HepG2 (cell line): ENCODE results near the gene METRNL. TPM values are rescaled to one million over a fixed set of nuclear protein-coding genes. Genes with fewer than 3 reads are reported as not detected.

ENCODE experiments used
- ATAC-seq: fragments of 200-7000 bp; cut with Tn5 transposase; 3 replicates; pipeline ENCODE4 v1.9.1; 2020; ENCODE audit warnings: mild to moderate bottlenecking, moderate library complexity
- BruUV-seq: library from RNA; stranded (reverse); fragments of 400-500 nt; replicated peaks from 2 replicates; lab custom pipeline; 2021; lab: Mats Ljungman, UMichigan
- CTCF ChIA-PET: fragments of 300-600 bp; formaldehyde crosslinking; extraction: SDS; loops from one replicate; lab custom pipeline; 2021; ENCODE audit warnings: low total read pairs, inconsistent platforms, low intra/inter-chr PET ratio; lab: Yijun Ruan, JAX
- POLR2A ChIA-PET: fragments of 350-600 bp; sonication (Branson Sonifier 250); formaldehyde crosslinking; loops from one replicate; lab custom pipeline; 2020; ENCODE audit warnings: antibody characterized with exemption, inconsistent platforms; lab: Yijun Ruan, JAX
- DNase-seq: peaks from one replicate; pipeline ENCODE4 v3.0.0-alpha.2; 2015; ENCODE audit warnings: low spot score
- FAIRE-seq: peaks from 3 replicates; lab custom pipeline; 2011; peaks lifted over from hg19 to GRCh38; lab: Jason Lieb, UNC
- H2AFZ ChIP-seq: one replicate; pipeline ENCODE4 v1.6.1; 2011; ENCODE audit warnings: low read length, inconsistent platforms
- H3K27ac ChIP-seq: fragments of 300-600 bp; 3 replicates; pipeline ENCODE4 v1.8.0; 2011; ENCODE audit warnings: mixed run types, mild to moderate bottlenecking, mixed read lengths, low read length, inconsistent platforms; ENCODE audit not compliant: insufficient read depth; ENCODE audit errors: extremely low read length
- H3K27me3 ChIP-seq, 2 experiments: fragments of 200-600 bp in 1 of 2; 2 replicates in 1 of 2; 3 replicates in 1 of 2; pipeline versions ENCODE4 v1.6.0 to v1.8.0; 2011; ENCODE audit warnings: low read length in 2 of 2, mild to moderate bottlenecking in 2 of 2, moderate library complexity in 2 of 2, inconsistent platforms in 1 of 2; ENCODE audit not compliant: insufficient read depth in 2 of 2, control insufficient read depth in 1 of 2
- H3K36me3 ChIP-seq, 2 experiments: fragments of 200-600 bp in 1 of 2; replicated peaks in 1 of 2; 2 replicates in 1 of 2; 3 replicates in 1 of 2; pipeline versions ENCODE4 v1.5.1 to v1.8.0; 2011; ENCODE audit warnings: low read length in 2 of 2, inconsistent platforms in 1 of 2; ENCODE audit not compliant: insufficient read depth in 2 of 2, control insufficient read depth in 1 of 2
- H3K4me1 ChIP-seq: 2 replicates; pipeline ENCODE4 v1.5.1; 2012; ENCODE audit warnings: low read length, inconsistent platforms; ENCODE audit not compliant: insufficient read depth
- H3K4me2 ChIP-seq: 2 replicates; pipeline ENCODE4 v1.6.0; 2011; ENCODE audit warnings: low read depth, low read length, inconsistent platforms
- H3K4me3 ChIP-seq, 3 experiments: fragments of 200-600 bp in 1 of 3; sonication (generic), shearing (Covaris generic) in 1 of 3; replicated peaks in 1 of 3; 2 replicates each; pipeline ENCODE4 v1.5.1; 2011 to 2016; ENCODE audit warnings: low read length in 3 of 3, inconsistent platforms in 2 of 3, low read depth in 2 of 3, mild to moderate bottlenecking in 2 of 3, control low read depth in 1 of 3, mixed read lengths in 1 of 3; ENCODE audit not compliant: insufficient read depth in 1 of 3
- H3K79me2 ChIP-seq: one replicate; pipeline ENCODE4 v1.6.1; 2011; ENCODE audit warnings: low read length, inconsistent platforms; ENCODE audit not compliant: insufficient read depth
- H3K9ac ChIP-seq: 2 replicates; pipeline ENCODE4 v1.6.0; 2011; ENCODE audit warnings: mild to moderate bottlenecking, low read depth, low read length, inconsistent platforms; ENCODE audit not compliant: insufficient read depth
- H3K9me3 ChIP-seq: 2 replicates; pipeline ENCODE4 v1.5.1; 2012; ENCODE audit warnings: mild to moderate bottlenecking, low read length
- H4K20me1 ChIP-seq: 2 replicates; pipeline ENCODE4 v1.6.0; 2011; ENCODE audit warnings: inconsistent platforms, mild to moderate bottlenecking, low read length, moderate library complexity; ENCODE audit not compliant: insufficient read depth
- HNRNPL ChIP-seq: fragments of 200-400 bp; formaldehyde crosslinking; IDR thresholded peaks from 2 replicates; pipeline ENCODE4 v1.6.1; 2017; ENCODE audit warnings: mild to moderate bottlenecking, low read depth, low read length
- ZNF263 ChIP-seq: sonication (generic); formaldehyde crosslinking; IDR thresholded peaks from 2 replicates; pipeline ENCODE4 v1.4.0; 2020; ENCODE audit warnings: missing genetic modification reagents
- ZNF678 ChIP-seq: sonication (generic); formaldehyde crosslinking; IDR thresholded peaks from 2 replicates; pipeline ENCODE4 v1.4.0; 2020; ENCODE audit warnings: mild to moderate bottlenecking, missing genetic modification reagents
- ZNF761 ChIP-seq: sonication (generic); formaldehyde crosslinking; conservative IDR thresholded peaks from 2 replicates; pipeline ENCODE4 v1.4.0; 2020; ENCODE audit warnings: mild to moderate bottlenecking, missing genetic modification reagents
- WGBS: methylation state at CpG from one replicate; pipeline ENCODE4 v1.1.6; 2017; ENCODE audit warnings: low lambda C conversion rate; 5-methylcytosine and 5-hydroxymethylcytosine counted together
- in situ Hi-C: cut with HindIII; loops from 2 replicates; pipeline ENCODE4 v1.10.0; 2017; ENCODE audit warnings: low pct_unique_long_range_greater_than_20kb; ENCODE audit not compliant: extremely low pct_ligation_motif_present
- intact Hi-C: fragments of 100-400 bp; cut with micrococcal nuclease; formaldehyde crosslinking; loops from one replicate; pipeline ENCODE4 v1.10.0; 2022; ENCODE audit not compliant: unreplicated experiment
- polyA plus RNA-seq, 8 experiments: library from polyadenylated mRNA; depleted of rRNA in 3 of 8; stranded (reverse) in 7 of 8; unstranded in 1 of 8; fragments of >200 nt; fragmentation: Illumina TruSeq in 4 of 8; extraction: Trizol in 4 of 8; gene quantifications; 2 replicates each; pipeline versions ENCODE4 v1.2.1 to v1.2.3, GENCODE V29; 2011 to 2016; ENCODE audit warnings: low read depth in 4 of 8, missing spikeins in 1 of 8, mixed read lengths in 1 of 8; ENCODE audit not compliant: insufficient read depth in 1 of 8
- total RNA-seq, 5 experiments: library from RNA; depleted of rRNA; stranded (reverse); fragments of >200 nt; fragmentation: Illumina TruSeq; extraction: Trizol; gene quantifications; 2 replicates each; pipeline ENCODE4 v1.2.3, GENCODE V29; 2016; ENCODE audit warnings: low read depth in 1 of 5
- TF ChIP-seq, protein P1 (sequence below): sonication (generic); formaldehyde crosslinking; IDR thresholded peaks from 2 replicates; pipeline ENCODE4 v1.5.0; 2020; ENCODE audit warnings: mild to moderate bottlenecking, missing genetic modification reagents, borderline replicate concordance

The METRNL gene
- total and polyA plus RNA-seq, 2 of the 13 experiments (the other 11 are each of a cell fraction or from before 2014, with no cell fraction given) = 0.66 to 0.84 TPM

DNA sequence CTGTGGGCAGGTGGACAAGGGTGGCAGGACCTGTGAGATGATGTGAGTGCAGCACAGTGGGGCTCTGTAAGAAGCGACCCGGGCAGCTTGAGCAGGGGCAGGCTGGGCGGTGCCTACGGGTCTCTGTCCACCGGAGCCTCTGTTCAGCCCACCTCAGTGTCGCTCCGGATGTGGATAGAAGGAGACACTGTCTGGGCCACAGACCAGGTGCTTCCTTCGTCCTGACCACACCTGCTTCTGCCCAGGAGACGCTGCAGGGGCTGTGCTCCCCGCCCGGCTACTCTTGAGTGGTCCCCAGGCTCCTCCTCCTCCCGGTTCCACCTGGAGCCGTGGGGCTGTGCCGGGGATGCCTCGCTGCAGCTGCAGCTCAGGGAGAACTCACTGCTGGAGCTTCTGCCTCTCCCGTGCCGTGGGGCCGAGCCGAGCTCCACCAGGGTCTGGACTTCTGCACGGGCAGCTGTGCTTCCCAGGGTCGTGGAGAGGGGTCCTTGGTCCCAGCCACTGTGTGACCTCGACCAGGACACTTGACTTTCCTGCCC is 21.5 kb downstream of the METRNL start:
- ChIA-PET POLR2A (no interaction called here), CTCF (no interaction called here)
- in situ Hi-C loops = no loop called here
- peaks cover 23% of the 10 kb centered on the region for H3K4me1 ChIP-seq
- FAIRE-seq (no peak), ATAC-seq (peak; percentile 4; the same call in 2 of the 3 replicates), DNase-seq (no peak)
- WGBS = 17% methylated on average over 11 of the region's 22 CpGs
- H2AFZ ChIP-seq = no peak overlapping the region
- no peak overlapping the region for H3K27ac ChIP-seq
- intact Hi-C loops = no loop called here
- no TSS peak for BruUV-seq
- no peaks in the 10 kb centered on the region for H3K79me2 ChIP-seq
- no peaks in the 10 kb centered on the region; the same call in 1 of the 2 replicates for H4K20me1 ChIP-seq
- no peak overlapping the region for H3K4me2 ChIP-seq
- H3K4me3 ChIP-seq = no peak overlapping the region
- H3K27me3 ChIP-seq = peaks cover 28 to 73% of the 10 kb centered on the region in 2 experiments
- H3K36me3 ChIP-seq = no peaks in the 10 kb centered on the region
- no peak overlapping the region for H3K9ac ChIP-seq
- TF ChIP-seq HNRNPL = 0 out of 2 replicates have a peak, but pooled peaks have one; percentile 24
- TF ChIP-seq ZNF263 = peak; percentile 62
- TF ChIP-seq ZNF761 (CRISPR knock-in tag) = no peak
- TF ChIP-seq ZNF678 (CRISPR knock-in tag) = no peak
- TF ChIP-seq, protein P1, sequence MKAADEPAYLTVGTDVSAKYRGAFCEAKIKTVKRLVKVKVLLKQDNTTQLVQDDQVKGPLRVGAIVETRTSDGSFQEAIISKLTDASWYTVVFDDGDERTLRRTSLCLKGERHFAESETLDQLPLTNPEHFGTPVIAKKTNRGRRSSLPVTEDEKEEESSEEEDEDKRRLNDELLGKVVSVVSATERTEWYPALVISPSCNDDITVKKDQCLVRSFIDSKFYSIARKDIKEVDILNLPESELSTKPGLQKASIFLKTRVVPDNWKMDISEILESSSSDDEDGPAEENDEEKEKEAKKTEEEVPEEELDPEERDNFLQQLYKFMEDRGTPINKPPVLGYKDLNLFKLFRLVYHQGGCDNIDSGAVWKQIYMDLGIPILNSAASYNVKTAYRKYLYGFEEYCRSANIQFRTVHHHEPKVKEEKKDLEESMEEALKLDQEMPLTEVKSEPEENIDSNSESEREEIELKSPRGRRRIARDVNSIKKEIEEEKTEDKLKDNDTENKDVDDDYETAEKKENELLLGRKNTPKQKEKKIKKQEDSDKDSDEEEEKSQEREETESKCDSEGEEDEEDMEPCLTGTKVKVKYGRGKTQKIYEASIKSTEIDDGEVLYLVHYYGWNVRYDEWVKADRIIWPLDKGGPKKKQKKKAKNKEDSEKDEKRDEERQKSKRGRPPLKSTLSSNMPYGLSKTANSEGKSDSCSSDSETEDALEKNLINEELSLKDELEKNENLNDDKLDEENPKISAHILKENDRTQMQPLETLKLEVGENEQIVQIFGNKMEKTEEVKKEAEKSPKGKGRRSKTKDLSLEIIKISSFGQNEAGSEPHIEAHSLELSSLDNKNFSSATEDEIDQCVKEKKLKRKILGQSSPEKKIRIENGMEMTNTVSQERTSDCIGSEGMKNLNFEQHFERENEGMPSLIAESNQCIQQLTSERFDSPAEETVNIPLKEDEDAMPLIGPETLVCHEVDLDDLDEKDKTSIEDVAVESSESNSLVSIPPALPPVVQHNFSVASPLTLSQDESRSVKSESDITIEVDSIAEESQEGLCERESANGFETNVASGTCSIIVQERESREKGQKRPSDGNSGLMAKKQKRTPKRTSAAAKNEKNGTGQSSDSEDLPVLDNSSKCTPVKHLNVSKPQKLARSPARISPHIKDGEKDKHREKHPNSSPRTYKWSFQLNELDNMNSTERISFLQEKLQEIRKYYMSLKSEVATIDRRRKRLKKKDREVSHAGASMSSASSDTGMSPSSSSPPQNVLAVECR = no peak
- H3K9me3 ChIP-seq = no peaks in the 10 kb centered on the region
